Activated T-helper 1 cell treated with anti-CD3 and anti-CD28 coated beads, Interleukin-2, amount 50 U/mL, for 16 hours (primary cell): ENCODE measurements around the gene SMURF2.
"Not testable (repeated sequence)": the region's sequence is repeated elsewhere in the genome, so short reads cannot be mapped to it uniquely, and the experiment has no call there.

ENCODE experiments used
- DNase-seq, 2 donors: peaks; one replicate each; pipeline ENCODE4 v3.0.0-alpha.2; 2020; ENCODE audit warnings: low read depth in 1 of 2, low spot score in 1 of 2

SMURF2 gene

DNA sequence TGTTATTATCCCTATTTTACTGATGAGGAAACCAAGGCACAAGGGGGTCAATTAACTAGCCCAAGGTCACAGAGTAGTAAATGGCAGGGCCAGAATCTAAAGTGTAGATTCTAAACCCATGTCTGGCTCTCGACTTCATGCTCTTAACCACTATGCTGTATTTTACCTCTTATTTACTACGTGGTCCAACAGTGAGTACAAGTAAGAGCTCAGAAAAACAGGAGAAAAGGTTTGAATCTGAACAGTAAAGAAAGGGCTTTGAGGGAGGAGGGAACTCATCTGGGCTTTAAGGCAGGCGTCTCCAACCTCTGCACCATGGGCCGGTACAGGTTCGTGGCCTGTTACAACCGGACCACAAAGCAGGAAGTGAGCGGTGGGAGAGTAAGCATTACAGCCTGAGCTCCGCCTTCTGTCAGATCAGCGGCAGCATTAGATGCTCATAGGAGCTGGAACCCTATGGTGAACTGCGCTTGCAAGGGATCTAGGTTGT is 62.9 kb downstream of the SMURF2 start:
- DNase-seq, result peak; percentile 10 to 13

DNA sequence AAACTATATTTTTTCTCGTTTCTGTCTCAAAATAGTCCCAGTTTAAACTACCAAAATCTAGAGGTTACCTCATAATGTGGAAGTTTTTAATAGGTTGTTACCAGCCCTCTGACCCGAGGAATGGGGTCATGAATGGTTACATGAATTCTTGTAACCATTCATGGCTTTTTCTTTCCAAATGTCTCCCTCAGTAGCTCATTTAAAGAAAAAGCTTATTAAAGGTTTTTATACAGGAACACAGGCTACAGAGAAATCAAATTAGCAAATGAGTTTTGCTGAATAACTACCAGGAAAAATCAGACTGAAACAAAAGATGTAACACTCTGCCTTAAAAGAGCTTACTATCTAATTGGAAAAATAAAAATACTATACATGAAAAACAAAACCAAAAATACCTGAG is 63.4 kb downstream of the SMURF2 start:
- no peak for DNase-seq

- DNase-seq, result no peak
These were observed 65.1 kb downstream of the SMURF2 start for GRCh38 chr17:64596988-64597387.

DNA sequence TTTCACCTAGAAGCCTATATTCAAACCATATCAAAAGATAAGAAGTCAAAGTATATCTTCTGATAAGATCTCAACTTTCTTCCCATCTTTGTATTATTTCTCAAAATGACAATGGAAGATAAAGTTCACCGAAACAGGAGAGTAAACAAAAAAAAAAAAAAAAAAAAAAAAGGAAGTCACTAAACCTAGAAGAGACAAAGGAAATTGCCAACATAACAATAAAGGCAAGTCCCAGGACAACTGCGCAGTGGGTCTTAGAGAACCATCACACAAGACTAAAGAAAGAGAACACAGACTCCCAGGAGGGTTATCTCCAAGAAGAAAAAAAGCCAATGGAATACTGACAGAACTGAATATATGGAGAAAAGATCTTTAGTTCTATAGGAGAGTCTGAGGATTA is 65.7 kb downstream of the SMURF2 start:
- no peak for DNase-seq

DNA sequence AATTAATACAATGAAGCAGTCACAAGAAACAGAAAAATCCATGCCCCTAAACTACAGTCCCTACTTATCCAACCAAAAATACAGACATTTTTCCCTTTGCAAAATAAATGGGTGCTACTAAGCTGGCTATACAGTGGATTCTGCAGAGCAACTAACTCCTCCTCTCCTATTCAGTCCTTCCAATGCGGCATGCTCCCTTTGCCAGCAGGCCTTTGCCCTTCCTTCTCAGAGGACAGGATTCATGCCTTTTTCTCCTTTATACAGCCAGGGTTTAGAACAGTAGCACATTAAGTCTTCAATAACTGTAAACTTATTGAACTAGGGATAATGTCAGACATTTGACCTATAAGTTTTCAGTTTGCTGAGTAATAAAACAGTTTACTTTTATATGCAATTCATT is 70.2 kb downstream of the SMURF2 start:
- no peak for DNase-seq

- no peak for DNase-seq
These were observed 77.0 kb downstream of the SMURF2 start for GRCh38 chr17:64585146-64585545.

GRCh38 chr17:64583038-64583437 is 79.1 kb downstream of the SMURF2 start:
- no peak for DNase-seq

GRCh38 chr17:64580384-64581315 is 81.5 kb downstream of the SMURF2 start:
- DNase-seq, result no peak

DNA sequence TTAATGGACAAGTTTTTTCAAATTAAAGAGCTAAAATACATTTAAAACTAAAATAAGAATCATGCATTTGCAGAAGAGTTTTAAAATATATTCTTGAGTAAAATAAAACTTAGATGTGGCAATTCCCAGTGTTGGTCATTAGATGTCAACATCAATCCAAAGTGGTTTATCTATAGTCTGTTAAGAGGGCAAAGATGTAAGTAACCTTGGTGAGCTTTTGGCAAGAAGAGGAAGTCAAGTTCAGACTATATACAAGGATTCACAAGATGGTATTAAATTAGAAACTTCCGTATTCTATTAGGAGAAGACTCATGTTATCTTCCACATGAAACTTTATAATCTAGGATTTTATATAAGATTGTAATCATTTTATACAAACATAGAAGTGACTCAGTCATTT is 82.2 kb downstream of the SMURF2 start:
- no peak for DNase-seq

DNA sequence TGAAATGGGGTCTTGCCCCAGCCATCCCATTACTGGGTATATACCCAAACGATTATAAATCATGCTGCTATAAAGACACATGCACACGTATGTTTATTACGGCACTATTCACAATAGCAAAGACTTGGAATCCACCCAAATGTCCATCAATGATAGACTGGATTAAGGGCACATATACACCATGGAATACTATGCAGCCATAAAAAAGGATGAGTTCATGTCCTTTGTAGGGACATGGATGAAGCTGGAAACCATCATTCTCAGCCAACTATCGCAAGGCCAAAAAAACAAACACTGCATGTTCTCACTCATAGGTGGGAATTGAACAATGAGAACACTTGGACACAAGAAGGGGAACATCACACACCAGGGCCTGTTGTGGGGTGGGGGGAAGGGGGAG is 85.1 kb downstream of the SMURF2 start:
- not testable (repeated sequence) for DNase-seq

DNA sequence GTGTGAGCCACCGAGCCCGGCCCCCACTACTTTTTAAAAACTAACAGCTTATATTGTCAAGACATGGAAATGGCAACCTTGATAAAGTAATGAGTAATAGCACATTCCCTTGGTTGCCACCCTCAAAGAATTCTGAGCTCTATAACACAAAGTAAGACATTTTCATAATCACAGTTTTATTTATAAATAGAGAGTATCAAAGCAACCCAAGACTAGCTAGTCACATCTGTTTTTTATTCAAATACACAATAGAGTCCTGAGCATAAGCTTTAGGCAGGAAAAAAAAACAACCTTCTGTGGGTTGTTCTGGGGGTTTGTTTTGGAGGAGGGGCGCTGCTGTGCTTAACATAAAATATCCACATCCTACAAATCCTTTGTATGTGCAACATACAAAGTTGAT is 86.7 kb downstream of the SMURF2 start:
- DNase-seq, result no peak

GRCh38 chr17:64574646-64575045 is 87.5 kb downstream of the SMURF2 start:
- DNase-seq, result no peak

DNA sequence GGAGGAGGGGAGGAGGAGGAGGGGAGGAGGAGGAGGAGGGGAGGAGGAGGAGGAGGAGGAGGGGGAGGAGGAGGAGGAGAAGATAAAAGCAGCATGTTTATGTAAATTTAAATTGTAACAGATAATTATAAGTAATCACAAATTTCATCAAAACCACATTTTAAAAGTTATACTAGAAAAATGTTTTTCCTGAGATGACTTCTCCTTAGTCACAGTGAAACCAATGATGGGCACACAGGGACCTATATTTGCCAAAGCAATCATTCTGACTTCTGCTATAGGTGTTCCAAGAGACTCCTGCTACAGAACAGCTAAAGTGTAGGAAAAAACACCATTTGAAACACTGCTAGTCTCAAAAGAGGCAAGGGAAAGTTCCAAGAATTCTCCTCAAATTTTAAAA is 88.9 kb downstream of the SMURF2 start:
- no peak for DNase-seq

- no peak for DNase-seq
These were observed 89.4 kb downstream of the SMURF2 start for GRCh38 chr17:64572682-64573154.

GRCh38 chr17:64571746-64572145 is 90.4 kb downstream of the SMURF2 start:
- no peak for DNase-seq

DNA sequence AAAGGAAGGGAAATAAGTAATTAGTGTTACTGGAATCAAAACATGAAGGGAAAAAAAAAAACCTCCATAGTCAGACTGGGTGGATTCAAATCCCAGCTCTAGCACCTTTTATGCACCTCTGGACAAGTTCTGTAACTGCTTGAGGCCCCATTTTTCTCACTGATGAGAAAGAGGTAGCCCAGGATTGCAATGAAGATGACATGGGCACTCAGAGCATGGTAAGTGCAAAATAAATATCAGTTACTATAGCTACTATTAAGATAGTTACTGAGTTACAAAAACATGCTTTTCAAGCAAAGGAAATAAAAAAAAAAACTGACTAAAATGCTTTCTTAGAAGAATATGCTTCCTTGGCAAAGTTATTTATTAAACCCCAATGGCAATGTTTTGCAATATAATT is 96.5 kb downstream of the SMURF2 start:
- no peak for DNase-seq

GRCh38 chr17:64564098-64564497 is 98.0 kb downstream of the SMURF2 start:
- DNase-seq, result no peak

- DNase-seq, result no peak
These were observed 106.8 kb downstream of the SMURF2 start for GRCh38 chr17:64555281-64555680.

- DNase-seq, result no peak
These were observed 108.0 kb downstream of the SMURF2 start for GRCh38 chr17:64554028-64554637.

DNA sequence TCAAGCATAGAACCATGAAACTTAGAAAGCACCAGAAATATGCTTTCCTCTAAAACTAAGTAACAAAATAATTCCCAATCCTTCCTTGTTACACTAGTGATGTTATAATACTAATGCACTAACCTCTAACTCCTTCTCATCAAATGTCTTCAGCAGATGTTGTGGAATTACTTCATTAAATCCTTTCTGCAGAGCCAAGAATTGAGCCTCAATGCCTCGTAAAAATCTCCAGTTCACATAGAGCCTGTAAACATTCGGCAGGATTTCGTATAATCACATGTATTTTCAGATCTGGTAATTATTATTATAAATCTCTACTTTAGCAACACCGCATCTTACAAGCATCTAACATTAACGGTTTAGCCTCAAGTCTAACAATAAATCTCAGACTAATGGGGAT is 110.6 kb downstream of the SMURF2 start:
- DNase-seq, result no peak

DNA sequence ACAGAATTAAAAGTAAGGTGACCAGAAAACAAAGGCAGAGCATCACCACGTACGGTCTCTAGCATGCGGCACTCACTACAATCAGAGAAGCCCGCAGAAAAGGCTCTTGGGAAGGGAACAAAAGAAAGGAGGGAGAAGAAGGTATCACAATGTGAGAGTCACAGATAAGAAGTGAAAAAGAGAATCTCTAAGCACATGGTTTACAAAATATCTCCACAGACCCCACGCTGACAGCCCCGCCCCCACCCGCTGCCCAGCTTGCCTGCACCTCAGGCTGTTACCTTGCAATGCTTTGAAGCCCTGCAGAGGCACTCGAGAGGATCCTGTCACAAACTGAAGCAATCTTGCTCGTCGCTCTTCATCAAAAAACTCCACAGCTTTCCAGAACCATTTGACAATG is 114.8 kb downstream of the SMURF2 start:
- no peak for DNase-seq

GRCh38 chr17:64546716-64547115 is 115.4 kb downstream of the SMURF2 start:
- no peak for DNase-seq
